ENCODE results near the gene PLXNB1. TPM values are rescaled to one million over a fixed set of nuclear protein-coding genes. Genes with fewer than 3 reads are reported as not detected.

The PLXNB1 gene
- total and polyA plus RNA-seq, 2 of the 13 experiments (the other 11 are each of a cell fraction or from before 2014, with no cell fraction given), result 86.0 to 143 TPM

DNA sequence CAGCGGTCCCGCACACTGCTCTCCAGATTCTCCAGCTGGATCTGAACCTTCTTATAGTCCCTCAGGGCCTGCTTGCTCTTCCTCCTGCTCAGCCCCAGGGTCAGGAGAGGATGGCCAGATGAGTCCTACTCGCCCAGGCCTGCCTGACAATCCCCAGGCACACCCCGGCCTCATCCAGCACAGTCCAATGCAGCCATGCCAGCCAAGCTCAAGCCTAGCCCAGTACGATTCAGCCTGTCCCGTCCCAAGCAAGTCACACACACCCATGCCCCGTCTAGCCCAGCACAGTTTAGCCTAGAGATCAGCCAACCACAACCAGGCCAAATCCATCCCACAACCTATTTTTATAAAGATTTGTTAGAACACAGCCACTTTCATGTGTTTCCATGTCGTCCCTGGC, 16.8 kb downstream of the PLXNB1 start:
- BruUV-seq (replicated peaks), result no TSS peak
- Histone ChIP-seq H2AFZ (ENCODE audit: low read length) (no peak overlapping the region), H3K27me3 (ENCODE audit: control insufficient read depth in 1 of 2, insufficient read depth in 2 of 2, low read length in 2 of 2) (no peaks in the 10 kb centered on the region), H4K20me1 (ENCODE audit: insufficient read depth, low read length) (peaks cover 16% of the 10 kb centered on the region; the same call in 1 of the 2 replicates), H3K79me2 (ENCODE audit: insufficient read depth, low read length) (no peaks in the 10 kb centered on the region), H3K4me3 (replicated peaks in 1 of 3; ENCODE audit: insufficient read depth in 1 of 3, low read depth in 2 of 3, low read length in 3 of 3) (no peak overlapping the region), H3K36me3 (replicated peaks in 1 of 2; ENCODE audit: control insufficient read depth in 1 of 2, insufficient read depth in 2 of 2, low read length in 2 of 2) (peaks cover 82 to 100% of the 10 kb centered on the region in 2 experiments), H3K9me3 (ENCODE audit: low read length) (no peaks in the 10 kb centered on the region), H3K27ac (ENCODE audit: extremely low read length, insufficient read depth, low read length) (no peak overlapping the region), H3K4me2 (ENCODE audit: low read depth, low read length) (no peak overlapping the region), H3K9ac (ENCODE audit: insufficient read depth, low read depth, low read length) (no peak overlapping the region), H3K4me1 (ENCODE audit: insufficient read depth, low read length) (no peaks in the 10 kb centered on the region)
- in situ Hi-C loops (cut with HindIII; ENCODE audit: extremely low pct_ligation_motif_present, low pct_unique_long_range_greater_than_20kb) (no loop called here), intact Hi-C loops (cut with micrococcal nuclease; ENCODE audit: unreplicated experiment) (no loop called here)
- WGBS (ENCODE audit: low lambda C conversion rate), result 98% methylated on average over 7 of the region's 8 CpGs
- ChIA-PET POLR2A (interaction anchor here (1.4 kb wide), 1 partner anchor 23 kb away, joined by 4 read pairs; no protein-coding TSS in a partner anchor), CTCF (ENCODE audit: low intra/inter-chr PET ratio, low total read pairs) (interaction anchor here (4.1 kb wide), 1 partner anchor 23 kb away, joined by 25 read pairs; no protein-coding TSS in a partner anchor)
- ATAC-seq (no peak), FAIRE-seq (no peak), DNase-seq (ENCODE audit: low spot score) (no peak)
- TF ChIP-seq EP300 (IDR thresholded peaks at IDR 0.05; ENCODE audit: low read depth in 2 of 2, low read length in 2 of 2) (no peak), EP300 (CRISPR knock-in tag; IDR thresholded peaks at IDR 0.05; ENCODE audit: borderline replicate concordance) (no peak), MAX (IDR thresholded peaks at IDR 0.05) (no peak), POLR2G (IDR thresholded peaks at IDR 0.05; ENCODE audit: low read depth, low read length) (peak; percentile 46; the same call in 1 of the 2 replicates), PRMT3 (CRISPR knock-in tag; IDR thresholded peaks at IDR 0.05; ENCODE audit: borderline replicate concordance, low read depth) (no peak), ZBTB46 (CRISPR knock-in tag; IDR thresholded peaks at IDR 0.05; ENCODE audit: borderline replicate concordance) (no peak), ZNF264 (CRISPR knock-in tag; IDR thresholded peaks at IDR 0.05) (no peak), RBM22 (optimal IDR thresholded peaks at IDR 0.05; ENCODE audit: low read length) (peak; percentile 64), ZSCAN30 (CRISPR knock-in tag; IDR thresholded peaks at IDR 0.05) (no peak), GABPB1 (CRISPR knock-in tag; IDR thresholded peaks at IDR 0.05) (no peak), NONO (IDR thresholded peaks at IDR 0.05) (no peak), NONO (CRISPR knock-in tag; conservative IDR thresholded peaks at IDR 0.05) (0 out of 2 replicates have a peak, but pooled peaks have one; percentile 9), BRCA1 (CRISPR knock-in tag; IDR thresholded peaks at IDR 0.05) (no peak), HIVEP1 (CRISPR knock-in tag; IDR thresholded peaks at IDR 0.05) (no peak), SIN3B (IDR thresholded peaks at IDR 0.05; ENCODE audit: low read length) (no peak), NCOA5 (CRISPR knock-in tag; IDR thresholded peaks at IDR 0.05) (no peak)
- TF ChIP-seq, protein P1, sequence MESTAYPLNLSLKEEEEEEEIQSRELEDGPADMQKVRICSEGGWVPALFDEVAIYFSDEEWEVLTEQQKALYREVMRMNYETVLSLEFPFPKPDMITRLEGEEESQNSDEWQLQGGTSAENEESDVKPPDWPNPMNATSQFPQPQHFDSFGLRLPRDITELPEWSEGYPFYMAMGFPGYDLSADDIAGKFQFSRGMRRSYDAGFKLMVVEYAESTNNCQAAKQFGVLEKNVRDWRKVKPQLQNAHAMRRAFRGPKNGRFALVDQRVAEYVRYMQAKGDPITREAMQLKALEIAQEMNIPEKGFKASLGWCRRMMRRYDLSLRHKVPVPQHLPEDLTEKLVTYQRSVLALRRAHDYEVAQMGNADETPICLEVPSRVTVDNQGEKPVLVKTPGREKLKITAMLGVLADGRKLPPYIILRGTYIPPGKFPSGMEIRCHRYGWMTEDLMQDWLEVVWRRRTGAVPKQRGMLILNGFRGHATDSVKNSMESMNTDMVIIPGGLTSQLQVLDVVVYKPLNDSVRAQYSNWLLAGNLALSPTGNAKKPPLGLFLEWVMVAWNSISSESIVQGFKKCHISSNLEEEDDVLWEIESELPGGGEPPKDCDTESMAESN (CRISPR knock-in tag; conservative IDR thresholded peaks at IDR 0.05), result no peak
- TF ChIP-seq, protein P2, sequence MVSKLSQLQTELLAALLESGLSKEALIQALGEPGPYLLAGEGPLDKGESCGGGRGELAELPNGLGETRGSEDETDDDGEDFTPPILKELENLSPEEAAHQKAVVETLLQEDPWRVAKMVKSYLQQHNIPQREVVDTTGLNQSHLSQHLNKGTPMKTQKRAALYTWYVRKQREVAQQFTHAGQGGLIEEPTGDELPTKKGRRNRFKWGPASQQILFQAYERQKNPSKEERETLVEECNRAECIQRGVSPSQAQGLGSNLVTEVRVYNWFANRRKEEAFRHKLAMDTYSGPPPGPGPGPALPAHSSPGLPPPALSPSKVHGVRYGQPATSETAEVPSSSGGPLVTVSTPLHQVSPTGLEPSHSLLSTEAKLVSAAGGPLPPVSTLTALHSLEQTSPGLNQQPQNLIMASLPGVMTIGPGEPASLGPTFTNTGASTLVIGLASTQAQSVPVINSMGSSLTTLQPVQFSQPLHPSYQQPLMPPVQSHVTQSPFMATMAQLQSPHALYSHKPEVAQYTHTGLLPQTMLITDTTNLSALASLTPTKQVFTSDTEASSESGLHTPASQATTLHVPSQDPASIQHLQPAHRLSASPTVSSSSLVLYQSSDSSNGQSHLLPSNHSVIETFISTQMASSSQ (IDR thresholded peaks at IDR 0.05; ENCODE audit: low read depth), result no peak
- TF ChIP-seq, protein P2 (CRISPR knock-in tag; IDR thresholded peaks at IDR 0.05; ENCODE audit: borderline replicate concordance), result no peak

Measured in HepG2 (cell line).